NCI-H526 (cell line): ENCODE data around the gene RELB.

Experiments used
- DNase-seq, 2 experiments: peaks; one replicate each; lab custom pipeline; 2025; lab: John Stamatoyannopoulos, UW

The RELB gene

GRCh38 chr19:45021971-45022370, 20.7 kb downstream of the RELB start:
- DNase-seq: no peak

DNA sequence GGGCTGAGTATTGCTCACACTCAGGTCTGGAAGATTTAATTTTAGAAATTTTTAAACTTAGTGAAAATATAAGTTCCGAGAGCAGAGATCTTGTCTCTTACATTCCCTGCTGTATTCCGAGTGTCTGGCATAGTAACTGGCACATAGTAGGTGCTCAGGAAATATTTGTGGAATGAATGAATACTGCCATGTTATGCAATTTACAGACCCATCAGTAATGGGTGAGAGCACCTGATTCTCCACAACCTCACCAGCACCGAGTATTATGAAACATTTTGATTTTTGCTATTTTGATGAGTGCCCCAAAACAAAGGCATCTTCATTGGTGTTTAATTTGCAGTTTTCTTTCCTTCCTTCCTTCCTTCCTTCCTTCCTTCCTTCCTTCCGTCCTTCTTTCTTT, 21.8 kb downstream of the RELB start:
- no peak for DNase-seq

DNA sequence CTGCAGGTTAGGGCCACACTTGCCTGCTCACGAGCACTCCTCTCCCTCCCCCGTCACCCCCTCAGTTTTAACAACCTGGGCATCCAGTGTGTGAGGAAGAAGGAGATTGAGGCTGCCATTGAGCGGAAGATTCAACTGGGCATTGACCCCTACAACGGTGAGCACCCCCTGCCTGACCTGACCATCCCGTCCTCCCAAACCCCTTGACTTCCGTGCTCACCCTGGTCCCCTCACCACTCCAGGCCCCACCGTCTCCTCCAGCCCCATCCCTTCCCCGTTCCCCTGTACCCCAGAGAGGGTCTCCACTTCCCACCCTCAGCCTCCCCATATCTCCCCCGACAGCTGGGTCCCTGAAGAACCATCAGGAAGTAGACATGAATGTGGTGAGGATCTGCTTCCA, 24.0 kb downstream of the RELB start:
- DNase-seq: no peak

GRCh38 chr19:45027371-45027770, 26.1 kb downstream of the RELB start:
- DNase-seq: peak in 1 of 2 experiments; percentile 4

DNA sequence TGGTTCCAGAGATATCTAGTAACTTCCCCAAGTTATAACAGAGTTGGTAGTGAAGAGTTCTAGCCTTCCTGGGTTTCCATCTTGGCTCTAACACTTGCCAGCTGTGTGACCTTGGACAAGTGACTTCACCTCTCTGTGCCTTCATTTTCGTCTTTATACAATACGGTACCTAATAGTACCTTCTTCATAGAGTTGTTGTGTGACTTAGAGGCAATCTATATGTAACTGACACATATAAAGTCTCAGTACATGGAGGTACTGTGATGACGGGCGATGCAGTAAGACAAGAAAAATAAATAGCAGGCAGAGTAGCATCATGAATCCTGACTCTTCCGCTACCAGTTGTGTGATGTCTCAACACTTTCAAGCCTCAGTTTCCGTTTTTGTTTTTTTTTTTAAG, 29.6 kb downstream of the RELB start:
- DNase-seq: no peak

DNA sequence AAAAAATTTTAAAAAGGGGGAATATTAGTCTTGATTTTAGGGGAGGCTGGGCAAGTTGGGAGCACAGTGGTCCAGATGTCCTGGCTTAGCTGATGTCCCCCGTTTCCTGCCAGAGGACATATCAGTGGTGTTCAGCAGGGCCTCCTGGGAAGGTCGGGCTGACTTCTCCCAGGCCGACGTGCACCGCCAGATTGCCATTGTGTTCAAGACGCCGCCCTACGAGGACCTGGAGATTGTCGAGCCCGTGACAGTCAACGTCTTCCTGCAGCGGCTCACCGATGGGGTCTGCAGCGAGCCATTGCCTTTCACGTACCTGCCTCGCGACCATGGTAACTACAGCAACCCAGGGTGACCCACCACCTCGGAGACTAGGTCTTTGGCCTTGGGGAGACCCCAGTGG, 31.2 kb downstream of the RELB start:
- DNase-seq: no peak

GRCh38 chr19:45035755-45036154, 34.5 kb downstream of the RELB start:
- DNase-seq: no peak

GRCh38 chr19:45037393-45038169, 36.3 kb downstream of the RELB start:
- no peak for DNase-seq

GRCh38 chr19:45038931-45039893, 37.9 kb downstream of the RELB start, which contains the start of gene CLASRP:
Gene CLASRP (plus strand): TSS chr19:45039045. CDS start chr19:45040213, 1,168 bp downstream.
- DNase-seq: peak; percentile 43 to 93

DNA sequence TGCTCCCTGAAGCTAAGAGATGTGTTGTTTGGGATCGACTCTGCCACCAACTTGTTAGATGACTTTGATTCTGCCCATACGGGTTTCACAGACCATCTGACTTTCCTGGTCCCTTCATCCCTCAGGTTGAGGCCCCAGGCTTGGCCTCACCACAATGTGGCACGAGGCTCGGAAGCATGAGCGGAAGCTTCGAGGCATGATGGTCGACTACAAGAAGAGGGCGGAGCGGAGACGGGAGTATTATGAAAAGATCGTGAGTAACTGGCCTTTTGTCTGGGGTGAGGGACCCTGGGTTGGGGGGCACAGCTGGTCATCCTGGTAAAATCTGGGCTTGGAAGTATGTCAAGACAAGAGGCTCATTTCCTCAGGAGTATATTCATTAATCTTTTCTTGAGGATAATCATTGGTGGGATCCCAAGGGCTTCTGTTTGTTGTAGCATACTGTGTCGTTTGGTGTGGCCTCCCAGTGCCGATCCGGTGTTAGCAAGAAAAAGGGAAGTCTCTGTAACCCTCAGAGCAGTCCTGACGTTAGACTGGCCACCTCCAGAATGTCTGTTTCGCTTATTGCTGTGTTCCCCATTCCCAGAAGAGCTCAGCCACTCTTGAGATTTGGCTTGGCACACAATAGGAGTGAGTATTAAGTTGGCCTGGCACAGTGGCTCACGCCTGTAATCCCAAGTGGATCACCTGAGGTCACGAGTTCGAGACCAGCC, 39.0 kb downstream of the RELB start:
- no peak for DNase-seq

DNA sequence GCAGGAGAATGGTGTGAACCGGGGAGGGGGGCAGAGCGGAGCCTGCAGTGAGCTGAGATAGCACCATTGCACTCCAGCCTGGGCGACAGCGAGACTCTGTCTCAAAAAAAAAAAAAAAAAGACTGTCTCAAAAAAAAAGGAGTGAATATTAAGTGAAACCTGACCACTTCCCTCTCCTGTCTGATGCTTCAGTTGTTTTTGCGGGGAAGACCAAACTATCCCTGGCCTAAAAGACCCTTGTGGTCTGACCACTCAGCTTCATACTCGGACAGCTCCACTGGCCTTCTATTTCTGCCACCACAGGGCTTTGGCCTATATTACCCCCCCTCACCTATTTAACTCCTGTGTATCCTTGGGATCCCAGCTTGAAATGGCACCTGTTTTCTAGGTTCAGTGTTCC, 39.9 kb downstream of the RELB start:
- DNase-seq: no peak

DNA sequence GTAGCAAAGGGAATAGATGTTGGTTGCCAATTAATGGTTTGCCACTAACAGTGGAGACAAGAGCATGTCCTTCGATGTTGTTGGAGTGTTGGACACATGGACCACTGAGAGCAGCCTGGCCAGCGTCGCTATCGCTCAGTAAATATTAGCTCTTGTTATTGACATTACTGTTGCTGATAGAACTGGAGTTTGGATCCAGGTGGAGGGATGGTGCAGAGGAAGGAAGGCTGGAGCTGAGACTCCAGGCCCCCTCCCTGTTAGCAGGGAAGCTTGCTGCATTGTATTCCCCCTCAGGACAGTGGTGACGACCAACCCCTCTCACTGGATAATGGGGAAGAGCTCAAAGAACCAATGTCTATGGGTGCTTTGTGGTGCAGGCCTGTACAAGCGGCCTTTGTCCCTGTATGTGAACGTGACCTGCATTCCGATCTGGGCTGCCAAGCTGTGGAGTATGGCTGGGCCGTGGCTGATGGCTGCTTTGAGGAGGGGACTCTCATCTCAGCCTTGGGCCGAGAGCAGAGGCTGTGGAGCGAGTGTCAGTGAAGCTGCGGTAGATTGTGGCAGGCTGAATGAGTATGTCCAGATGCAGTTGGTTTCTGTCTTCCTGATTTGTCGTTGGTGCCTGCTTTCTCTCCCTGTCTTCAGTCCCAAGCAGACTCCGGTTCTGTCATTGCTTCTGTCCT, 44.5 kb downstream of the RELB start:
- no peak for DNase-seq

DNA sequence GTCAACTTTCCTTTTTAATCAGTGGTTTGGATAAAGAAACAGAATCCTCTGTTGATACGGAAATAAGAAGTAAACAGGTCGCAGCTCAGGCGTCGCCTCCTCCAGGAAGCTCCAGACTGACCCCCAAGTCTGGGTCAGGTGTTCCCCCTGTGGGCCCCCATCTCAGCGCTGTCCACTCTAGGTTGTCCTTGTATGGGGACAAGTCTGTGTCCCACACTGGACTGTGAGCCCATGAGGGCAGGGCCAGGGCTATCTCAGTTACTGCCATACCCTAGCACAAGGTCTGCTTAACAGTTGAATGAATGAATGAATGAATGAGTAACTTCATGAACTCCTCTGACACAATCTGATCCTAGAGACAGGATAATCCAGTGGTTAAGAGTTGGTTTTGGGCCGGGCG, 45.1 kb downstream of the RELB start:
- no peak for DNase-seq

DNA sequence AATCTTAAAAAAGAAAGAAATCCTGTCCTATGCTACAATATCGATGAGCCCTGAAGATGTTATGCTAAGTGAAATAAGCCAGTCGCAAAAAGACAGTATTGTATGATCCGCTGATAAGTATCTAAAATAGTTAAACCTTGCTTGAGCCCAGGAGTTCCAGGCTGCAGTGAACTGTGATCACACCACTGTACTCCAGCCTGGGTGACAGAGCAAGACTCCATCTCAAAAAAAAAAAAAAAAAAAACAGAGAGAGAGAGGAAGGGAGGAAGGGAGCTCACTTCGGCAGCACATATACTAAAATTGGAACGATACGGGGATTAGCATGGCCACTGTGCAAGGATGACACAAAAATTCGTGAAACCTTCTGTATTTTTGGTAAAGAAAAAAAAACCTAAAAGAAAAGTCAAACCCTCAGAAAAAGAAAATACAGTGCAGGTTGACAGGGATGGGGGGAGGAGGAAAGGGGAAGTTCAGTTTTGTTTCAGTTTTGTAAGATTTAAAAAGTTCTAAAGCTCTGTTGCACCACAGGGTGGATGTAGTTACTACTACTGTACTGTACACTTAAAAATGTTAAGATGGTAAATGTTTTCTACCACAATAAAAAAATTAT, 46.0 kb downstream of the RELB start:
- no peak for DNase-seq

GRCh38 chr19:45049073-45049736, 47.9 kb downstream of the RELB start:
- DNase-seq: no peak

DNA sequence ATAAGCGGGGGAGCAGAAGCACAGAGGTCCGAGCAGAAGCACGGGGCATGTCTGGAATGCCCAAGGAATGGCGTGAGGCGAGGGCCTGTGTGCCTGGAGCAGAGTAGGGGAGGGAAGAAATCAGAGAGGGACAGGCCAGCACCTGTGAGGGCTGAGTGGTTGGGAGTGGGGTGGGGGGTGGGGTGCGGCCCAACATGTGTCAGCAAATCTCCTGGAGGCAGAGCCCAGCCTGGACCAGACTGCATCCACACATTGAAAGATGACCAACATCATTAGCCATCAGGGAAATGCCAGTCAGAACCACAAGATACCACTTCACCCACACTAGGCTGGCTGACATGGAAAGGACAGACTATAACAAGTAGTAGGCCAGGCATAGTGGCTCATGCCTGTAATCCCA, 48.8 kb downstream of the RELB start:
- DNase-seq: no peak

DNA sequence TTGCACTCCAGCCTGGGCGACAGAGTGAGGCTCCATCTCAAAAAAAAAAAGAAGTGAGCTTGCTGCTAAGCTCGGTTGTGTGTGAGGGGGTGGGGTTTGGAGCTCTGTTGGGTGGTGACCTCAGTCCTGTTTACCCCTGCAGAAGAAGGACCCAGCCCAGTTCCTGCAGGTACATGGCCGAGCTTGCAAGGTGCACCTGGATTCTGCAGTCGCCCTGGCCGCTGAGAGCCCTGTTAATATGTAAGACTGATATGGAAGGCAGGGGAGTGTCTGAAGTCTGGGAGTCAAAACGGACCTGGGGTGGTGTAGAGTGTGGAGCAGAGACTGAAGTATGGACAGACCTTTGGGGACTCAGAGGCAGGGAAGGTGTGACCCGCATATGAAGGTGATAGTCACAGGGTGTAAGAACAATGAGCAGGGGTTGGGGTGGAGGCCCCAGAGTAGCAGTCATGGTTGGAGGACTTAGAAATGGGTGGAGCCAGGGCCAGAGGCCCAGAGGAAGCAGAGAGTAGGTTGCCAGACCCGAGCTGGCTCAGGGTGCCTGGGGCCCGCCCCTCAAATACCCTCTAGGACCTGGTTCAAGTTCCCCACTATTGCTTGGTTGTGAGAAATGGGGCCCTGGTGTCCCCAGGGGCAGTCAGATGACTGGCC, 50.8 kb downstream of the RELB start:
- no peak for DNase-seq

DNA sequence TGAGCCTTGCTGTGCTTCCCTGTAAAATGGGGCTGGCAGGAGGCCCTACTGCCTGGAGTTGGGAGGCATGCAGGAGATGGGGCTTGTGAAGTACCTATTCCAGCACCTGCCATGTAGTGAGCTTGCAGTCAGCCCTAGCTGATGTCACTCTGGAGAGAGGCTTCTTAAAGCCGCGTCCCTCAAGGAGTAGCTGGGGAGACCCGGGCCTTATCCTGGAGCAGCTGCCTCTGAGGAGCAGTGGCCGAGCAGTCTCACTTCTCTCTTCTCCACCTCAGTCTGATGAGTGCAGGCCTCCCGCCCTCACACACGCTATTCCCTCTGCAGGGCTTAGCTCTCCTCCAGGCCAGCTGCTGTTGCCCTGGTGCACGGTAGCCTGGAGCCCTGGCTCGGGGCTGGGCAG, 55.6 kb downstream of the RELB start:
- DNase-seq: no peak

DNA sequence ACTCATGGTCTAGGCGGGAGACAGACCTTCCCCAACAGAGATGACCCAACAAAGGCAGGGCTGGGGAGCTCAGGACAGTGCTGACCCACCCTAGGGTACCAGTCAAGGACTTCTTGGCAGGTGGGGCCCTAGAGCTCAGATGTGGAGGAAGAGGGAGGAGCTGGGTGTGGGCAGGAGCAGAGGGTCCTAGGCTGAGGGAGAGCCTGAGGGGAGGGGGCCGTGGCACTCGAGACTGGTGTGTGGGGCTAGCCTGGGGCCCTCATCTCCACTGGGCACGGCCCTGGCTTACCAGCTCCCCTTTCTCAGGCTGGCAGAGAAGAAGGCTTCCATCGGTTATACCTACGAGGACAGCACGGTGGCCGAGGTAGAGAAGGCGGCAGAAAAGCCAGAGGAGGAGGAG, 56.2 kb downstream of the RELB start:
- DNase-seq: no peak

DNA sequence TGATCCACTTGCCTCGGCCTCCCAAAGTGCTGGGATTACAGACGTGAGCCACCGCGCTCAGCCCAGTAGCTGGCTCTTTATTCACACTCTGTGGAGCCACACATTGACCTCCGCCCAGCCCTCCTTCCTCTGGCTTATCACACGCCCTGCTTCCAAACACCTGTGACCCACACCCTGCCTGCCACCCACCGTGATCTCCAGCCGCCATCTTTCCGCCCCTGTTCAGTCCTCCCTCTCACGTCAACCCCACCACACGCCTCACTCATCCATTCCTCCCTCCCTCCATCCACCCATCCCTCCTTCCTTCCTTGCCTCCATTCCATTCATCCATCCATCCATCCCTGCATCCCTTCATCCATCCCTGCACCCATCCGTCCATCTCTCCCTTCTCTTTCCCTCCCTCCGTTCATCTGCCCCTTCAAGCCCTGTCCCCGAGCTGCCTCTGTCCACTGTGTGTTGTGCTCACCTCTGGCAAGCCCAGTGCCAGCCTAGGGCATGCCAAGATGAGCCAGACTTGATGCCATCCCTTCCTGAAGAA, 57.4 kb downstream of the RELB start:
- DNase-seq: no peak
